ENCODE data around the gene EPS15. TPM values are rescaled to one million over a fixed set of nuclear protein-coding genes. Genes with fewer than 3 reads are reported as not detected.

Gene EPS15
- total and polyA plus RNA-seq, 11 donors: 19.9 to 80.6 (median 67.8) TPM

DNA sequence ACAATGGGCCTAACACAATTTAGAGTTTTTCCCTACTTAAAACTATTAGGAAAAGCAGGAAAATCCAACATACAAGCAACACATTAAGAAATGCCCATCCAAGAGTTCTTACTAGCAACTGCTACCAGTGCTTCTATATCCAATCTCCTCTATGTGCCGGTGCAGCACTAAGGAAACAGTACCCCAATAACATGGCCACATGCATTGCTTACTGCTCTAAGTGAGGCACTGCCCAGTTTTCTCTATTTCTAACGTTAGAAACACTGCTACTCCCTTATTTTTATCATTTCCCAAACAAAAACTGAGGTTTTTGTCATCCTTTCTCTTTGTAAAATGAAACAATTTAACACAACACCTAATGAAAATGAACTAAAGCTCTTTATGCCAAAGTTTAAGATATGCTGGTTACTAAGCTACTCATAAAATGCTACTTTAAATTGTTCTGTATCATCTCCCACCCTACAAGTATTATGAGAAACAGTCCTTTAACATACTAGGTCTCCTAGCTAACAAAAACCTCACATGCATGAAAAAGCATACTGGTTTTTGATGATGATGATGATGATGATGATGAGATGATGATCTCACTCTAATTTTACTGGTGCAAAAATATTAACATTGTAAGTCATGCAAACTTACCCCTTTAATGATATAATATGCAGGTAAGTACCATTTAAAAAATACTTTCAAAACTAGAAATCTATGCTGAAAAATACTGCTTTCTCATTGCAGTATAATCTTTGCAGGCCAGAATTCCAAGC, 98.0 kb downstream of the EPS15 start:
- Histone ChIP-seq H3K4me1 (peaks cover 0 to 81% (median 35%) of the 10 kb centered on the region in 12 donors), H3K27me3 (no peaks in the 10 kb centered on the region), H3K36me3 (peaks cover 0 to 47% (median 24%) of the 10 kb centered on the region in 9 donors), H3K4me3 (peak overlapping the region in 7 of 12 donors; percentile 28 to 49 (median 39)), H3K9me3 (no peaks in the 10 kb centered on the region), H3K27ac (peak overlapping the region in 8 of 12 donors; percentile 2 to 78 (median 61))
- TF ChIP-seq POLR2A (IDR thresholded peaks at IDR 0.05) (no peak), CTCF (IDR thresholded peaks at IDR 0.05) (no peak)
- WGBS, 4 donors: 50 to 55% (median 51%) methylated on average over 2 of the region's 2 CpGs
- intact Hi-C loops (cut with DNase I): loop anchor here in 4 of 10 donors (5.0 to 10.0 kb wide), 2 partner anchors 94 to 96 kb away; partner anchors contain the start of gene EPS15 (in 4 of the 4)
- ATAC-seq: no peak
- DNase-seq: no peak

- Histone ChIP-seq H3K27ac (peak overlapping the region in 10 of 12 donors; percentile 5 to 78 (median 47)), H3K36me3 (peaks cover 0 to 54% (median 23%) of the 10 kb centered on the region in 9 donors), H3K4me1 (peaks cover 0 to 79% (median 27%) of the 10 kb centered on the region in 12 donors), H3K27me3 (no peaks in the 10 kb centered on the region), H3K4me3 (no peak overlapping the region), H3K9me3 (no peaks in the 10 kb centered on the region)
- 61 to 77% (median 64%) methylated on average over 2 of the region's 2 CpGs for WGBS, 4 donors
- DNase-seq (no peak), ATAC-seq (peak in 2 of 4 donors; percentile 16 to 44)
- intact Hi-C loops (cut with DNase I): loop anchor here in 4 of 10 donors (5.0 to 10.0 kb wide), 4 partner anchors 96 to 196 kb away; partner anchors contain the start of genes EPS15 (in 2 of the 4) and OSBPL9 (in 1 of the 4)
- TF ChIP-seq CTCF (IDR thresholded peaks at IDR 0.05): no peak
- no peak for TF ChIP-seq POLR2A (IDR thresholded peaks at IDR 0.05)
Measured at GRCh38 chr1:51418384-51418959, 100.6 kb downstream of the EPS15 start.

GRCh38 chr1:51417496-51418383, 101.3 kb downstream of the EPS15 start:
- no peaks in the 10 kb centered on the region for H3K9me3 ChIP-seq
- H3K36me3 ChIP-seq: peaks cover 0 to 52% (median 23%) of the 10 kb centered on the region in 9 donors
- no peak for DNase-seq
- no peak overlapping the region for H3K4me3 ChIP-seq
- ATAC-seq: peak in 1 of 4 donors; percentile 11
- no peaks in the 10 kb centered on the region for H3K27me3 ChIP-seq
- peak overlapping the region in 11 of 12 donors; percentile 2 to 72 (median 43) for H3K27ac ChIP-seq
- TF ChIP-seq POLR2A (IDR thresholded peaks at IDR 0.05) (no peak), CTCF (IDR thresholded peaks at IDR 0.05) (no peak)
- WGBS, 4 donors: 51 to 59% (median 56%) methylated on average over 5 of the region's 5 CpGs
- H3K4me1 ChIP-seq: peaks cover 0 to 72% (median 24%) of the 10 kb centered on the region in 12 donors
- intact Hi-C loops (cut with DNase I): loop anchor here in 4 of 10 donors (5.0 to 10.0 kb wide), 4 partner anchors 97 to 197 kb away; partner anchors contain the start of genes EPS15 (in 2 of the 4) and OSBPL9 (in 1 of the 4)
